Astrocyte (in vitro differentiated cells and primary cell): ENCODE data around the gene ADAM8. TPM values are rescaled to one million over a fixed set of nuclear protein-coding genes. Genes with fewer than 3 reads are reported as not detected.

ENCODE experiments used
- DNase-seq: peaks from one replicate; pipeline ENCODE4 v3.0.0-alpha.2; 2010; ENCODE audit warnings: low read depth
- FAIRE-seq: peaks from 2 replicates; lab custom pipeline; 2011; peaks lifted over from hg19 to GRCh38; lab: Jason Lieb, UNC
- H2AFZ ChIP-seq: 2 replicates; pipeline ENCODE4 v1.6.0; 2012; ENCODE audit warnings: low read depth, low read length, inconsistent platforms
- H3K27ac ChIP-seq: 2 replicates; pipeline ENCODE4 v1.5.1; 2011; ENCODE audit warnings: low read depth, low read length, inconsistent platforms
- H3K27me3 ChIP-seq: 2 replicates; pipeline ENCODE4 v1.6.0; 2011; ENCODE audit warnings: low read length, inconsistent platforms; ENCODE audit not compliant: insufficient read depth
- H3K36me3 ChIP-seq: 2 replicates; pipeline ENCODE4 v1.5.1; 2011; ENCODE audit warnings: low read length, inconsistent platforms; ENCODE audit not compliant: insufficient read depth
- H3K4me1 ChIP-seq: 2 replicates; pipeline ENCODE4 v1.5.1; 2011; ENCODE audit warnings: low read length, inconsistent platforms; ENCODE audit not compliant: insufficient read depth
- H3K4me2 ChIP-seq: 2 replicates; pipeline ENCODE4 v1.6.0; 2012; ENCODE audit warnings: low read length, inconsistent platforms
- H3K4me3 ChIP-seq: 2 replicates; pipeline ENCODE4 v1.5.1; 2011; ENCODE audit warnings: low read depth, mild to moderate bottlenecking, low read length, inconsistent platforms; ENCODE audit not compliant: insufficient read depth
- H3K79me2 ChIP-seq: 2 replicates; pipeline ENCODE4 v1.6.0; 2012; ENCODE audit warnings: mild to moderate bottlenecking, low read length, inconsistent platforms; ENCODE audit not compliant: insufficient read depth
- H3K9ac ChIP-seq: 2 replicates; pipeline ENCODE4 v1.6.0; 2012; ENCODE audit warnings: mild to moderate bottlenecking, low read length, inconsistent platforms
- H3K9me3 ChIP-seq: 2 replicates; pipeline ENCODE4 v1.5.1; 2012; ENCODE audit warnings: low read depth, mild to moderate bottlenecking, low read length, inconsistent platforms; ENCODE audit not compliant: insufficient read depth
- H4K20me1 ChIP-seq: 2 replicates; pipeline ENCODE4 v1.6.0; 2012; ENCODE audit warnings: low read length, inconsistent platforms; ENCODE audit not compliant: insufficient read depth
- H3K27ac Mint-ChIP-seq: one replicate; pipeline ENCODE4 v1.8.0; 2021; ENCODE audit warnings: mild to moderate bottlenecking, mixed read lengths; ENCODE audit not compliant: unreplicated experiment
- H3K27me3 Mint-ChIP-seq: one replicate; pipeline ENCODE4 v1.8.0; 2021; ENCODE audit warnings: low read depth, mixed read lengths; ENCODE audit not compliant: unreplicated experiment
- H3K36me3 Mint-ChIP-seq: one replicate; pipeline ENCODE4 v1.8.0; 2021; ENCODE audit warnings: low read depth, mixed read lengths; ENCODE audit not compliant: unreplicated experiment
- H3K4me1 Mint-ChIP-seq: one replicate; pipeline ENCODE4 v1.8.0; 2021; ENCODE audit warnings: low read depth, mixed read lengths; ENCODE audit not compliant: unreplicated experiment
- H3K4me3 Mint-ChIP-seq: one replicate; pipeline ENCODE4 v1.8.0; 2021; ENCODE audit warnings: mild to moderate bottlenecking, moderate library complexity, mixed read lengths; ENCODE audit not compliant: unreplicated experiment
- H3K9me3 Mint-ChIP-seq: one replicate; pipeline ENCODE4 v1.8.0; 2021; ENCODE audit warnings: mild to moderate bottlenecking, mixed read lengths; ENCODE audit not compliant: unreplicated experiment
- EZH2 ChIP-seq: IDR thresholded peaks from 2 replicates; pipeline ENCODE4 v1.6.1; 2012; ENCODE audit warnings: mild to moderate bottlenecking, low read length, inconsistent platforms; ENCODE audit not compliant: insufficient read depth
- total RNA-seq: library from RNA; stranded (reverse); gene quantifications from 2 replicates; pipeline ENCODE4 v1.2.1, GENCODE V29; 2021
- TF ChIP-seq, protein P1 (sequence below): IDR thresholded peaks from 2 replicates; pipeline ENCODE4 v1.5.1; 2011; ENCODE audit warnings: low read depth, mild to moderate bottlenecking, inconsistent platforms, low read length, moderate library complexity; ENCODE audit not compliant: insufficient read depth

Gene ADAM8
- total RNA-seq, 1 donor from 2014 or later, result 4.6 TPM

DNA sequence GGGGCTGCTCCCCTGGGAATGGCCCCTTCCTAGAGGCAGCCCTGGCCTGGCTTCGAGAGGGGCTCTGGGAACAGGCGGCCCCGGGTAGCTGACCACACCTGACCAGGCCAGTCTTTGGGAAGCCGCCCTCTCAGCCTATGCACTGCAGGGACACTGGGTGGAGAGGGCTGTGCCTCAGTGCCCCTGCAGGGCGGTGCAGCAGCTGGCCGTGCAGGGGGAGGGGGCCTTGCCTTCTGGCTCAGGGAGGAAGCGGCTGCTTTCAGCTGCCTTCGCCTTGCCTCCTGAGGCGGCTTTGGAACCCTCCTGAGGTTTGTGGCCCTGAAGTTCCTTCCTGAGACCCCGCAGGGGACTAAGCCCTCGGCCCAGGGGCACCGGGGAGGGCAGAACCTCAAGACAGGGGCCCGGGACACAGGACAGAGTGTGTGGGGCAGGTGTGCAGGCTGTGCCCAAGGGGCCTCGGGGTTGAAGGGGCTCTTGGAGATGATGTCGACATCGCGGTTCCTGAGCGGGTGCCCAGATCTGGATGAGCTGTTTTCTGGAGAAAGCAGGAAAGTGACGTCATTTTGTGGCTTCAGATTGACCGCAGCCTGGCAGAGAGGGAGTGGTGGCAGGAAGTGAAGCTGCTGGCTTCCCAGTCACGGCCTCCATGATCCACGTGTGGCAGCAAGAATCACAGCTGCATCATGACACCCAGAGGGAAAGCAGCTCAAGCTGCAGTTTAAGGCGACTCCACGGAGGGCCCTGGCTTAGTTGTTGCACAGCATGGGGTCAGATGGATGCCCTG lies 17.7 kb downstream of the ADAM8 start:
- Mint-ChIP-seq H3K9me3 (no peaks in the 10 kb centered on the region), H3K4me3 (peak overlapping the region; percentile 55), H3K36me3 (no peaks in the 10 kb centered on the region), H3K27me3 (peaks cover 25% of the 10 kb centered on the region), H3K4me1 (peaks cover 9% of the 10 kb centered on the region), H3K27ac (peak overlapping the region; percentile 48)
- Histone ChIP-seq H3K4me1 (peaks cover 35% of the 10 kb centered on the region), H3K36me3 (no peaks in the 10 kb centered on the region), H3K27me3 (peaks cover 2% of the 10 kb centered on the region), H3K9me3 (no peaks in the 10 kb centered on the region), H4K20me1 (no peaks in the 10 kb centered on the region), H3K9ac (peak overlapping the region; percentile 17), H3K79me2 (no peaks in the 10 kb centered on the region), H3K4me2 (peak overlapping the region; percentile 51), H3K27ac (peak overlapping the region; percentile 64), H2AFZ (peak overlapping the region; percentile 3), H3K4me3 (peak overlapping the region; percentile 2)
- TF ChIP-seq, protein P1, sequence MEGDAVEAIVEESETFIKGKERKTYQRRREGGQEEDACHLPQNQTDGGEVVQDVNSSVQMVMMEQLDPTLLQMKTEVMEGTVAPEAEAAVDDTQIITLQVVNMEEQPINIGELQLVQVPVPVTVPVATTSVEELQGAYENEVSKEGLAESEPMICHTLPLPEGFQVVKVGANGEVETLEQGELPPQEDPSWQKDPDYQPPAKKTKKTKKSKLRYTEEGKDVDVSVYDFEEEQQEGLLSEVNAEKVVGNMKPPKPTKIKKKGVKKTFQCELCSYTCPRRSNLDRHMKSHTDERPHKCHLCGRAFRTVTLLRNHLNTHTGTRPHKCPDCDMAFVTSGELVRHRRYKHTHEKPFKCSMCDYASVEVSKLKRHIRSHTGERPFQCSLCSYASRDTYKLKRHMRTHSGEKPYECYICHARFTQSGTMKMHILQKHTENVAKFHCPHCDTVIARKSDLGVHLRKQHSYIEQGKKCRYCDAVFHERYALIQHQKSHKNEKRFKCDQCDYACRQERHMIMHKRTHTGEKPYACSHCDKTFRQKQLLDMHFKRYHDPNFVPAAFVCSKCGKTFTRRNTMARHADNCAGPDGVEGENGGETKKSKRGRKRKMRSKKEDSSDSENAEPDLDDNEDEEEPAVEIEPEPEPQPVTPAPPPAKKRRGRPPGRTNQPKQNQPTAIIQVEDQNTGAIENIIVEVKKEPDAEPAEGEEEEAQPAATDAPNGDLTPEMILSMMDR, result no peak
- TF ChIP-seq EZH2, result no peak
- peak; percentile 99 for FAIRE-seq
- DNase-seq, result peak; percentile 99

DNA sequence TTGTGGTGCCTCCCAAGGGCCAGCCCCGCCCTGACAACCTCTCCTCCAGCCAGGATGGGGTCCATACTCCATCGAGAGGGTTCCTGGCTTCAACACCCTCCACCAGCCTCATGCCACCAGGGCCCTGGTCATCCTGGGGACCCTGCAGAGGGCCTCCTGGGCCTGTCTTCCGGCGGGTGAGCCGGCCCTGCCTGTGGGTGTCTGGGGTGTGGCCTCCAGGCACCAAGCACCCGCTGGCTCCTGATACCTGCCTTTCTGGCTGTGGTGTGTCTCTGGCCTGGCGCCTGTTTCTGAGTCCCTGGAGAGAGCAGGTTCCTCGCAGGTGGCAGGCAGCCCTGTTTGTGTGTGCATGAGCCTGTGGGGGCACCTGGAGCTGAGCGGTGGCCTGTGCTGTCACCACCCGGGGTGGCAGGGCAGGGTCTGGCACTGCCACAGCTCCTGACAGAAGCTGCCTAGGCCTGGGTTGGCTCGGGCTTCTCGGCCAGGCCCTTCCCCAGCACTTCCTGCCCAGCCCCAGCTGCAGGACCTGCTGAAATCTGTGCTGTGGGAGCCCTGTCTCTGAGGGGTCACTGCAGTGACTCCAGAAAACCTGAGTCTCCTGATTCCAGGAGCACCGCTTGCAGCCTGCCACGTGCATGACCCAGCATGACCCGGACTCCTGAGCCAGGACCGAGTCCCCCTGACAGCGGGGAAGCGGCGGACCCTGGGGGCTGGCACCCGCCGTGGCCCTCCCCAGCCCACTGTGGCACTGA lies 18.4 kb downstream of the ADAM8 start:
- Mint-ChIP-seq H3K4me3 (no peak overlapping the region), H3K4me1 (peaks cover 9% of the 10 kb centered on the region), H3K27ac (no peak overlapping the region), H3K27me3 (peaks cover 28% of the 10 kb centered on the region), H3K36me3 (no peaks in the 10 kb centered on the region), H3K9me3 (no peaks in the 10 kb centered on the region)
- TF ChIP-seq, protein P1, result no peak
- TF ChIP-seq EZH2, result no peak
- H3K9me3 ChIP-seq, result no peaks in the 10 kb centered on the region
- FAIRE-seq, result no peak
- no peaks in the 10 kb centered on the region for H3K36me3 ChIP-seq
- H3K4me1 ChIP-seq, result peaks cover 35% of the 10 kb centered on the region
- no peaks in the 10 kb centered on the region for H4K20me1 ChIP-seq
- no peak overlapping the region for H3K27ac ChIP-seq
- peak overlapping the region; percentile 61 for H3K4me2 ChIP-seq
- H2AFZ ChIP-seq, result peak overlapping the region; percentile 58
- H3K27me3 ChIP-seq, result peaks cover 2% of the 10 kb centered on the region
- no peaks in the 10 kb centered on the region for H3K79me2 ChIP-seq
- no peak overlapping the region for H3K4me3 ChIP-seq
- no peak for DNase-seq
- H3K9ac ChIP-seq, result no peak overlapping the region
